Measurements from ENCODE around the gene ACTBL2. TPM values are rescaled to one million over a fixed set of nuclear protein-coding genes. Genes with fewer than 3 reads are reported as not detected.
A peak's percentile ranks its signal among the peaks of the same experiment; 100 is the strongest.
"Not testable (repeated sequence)": the region's sequence is repeated elsewhere in the genome, so short reads cannot be mapped to it uniquely, and the experiment has no call there.

Gene ACTBL2
- total RNA-seq, 2 donors from 2014 or later: not detected

DNA sequence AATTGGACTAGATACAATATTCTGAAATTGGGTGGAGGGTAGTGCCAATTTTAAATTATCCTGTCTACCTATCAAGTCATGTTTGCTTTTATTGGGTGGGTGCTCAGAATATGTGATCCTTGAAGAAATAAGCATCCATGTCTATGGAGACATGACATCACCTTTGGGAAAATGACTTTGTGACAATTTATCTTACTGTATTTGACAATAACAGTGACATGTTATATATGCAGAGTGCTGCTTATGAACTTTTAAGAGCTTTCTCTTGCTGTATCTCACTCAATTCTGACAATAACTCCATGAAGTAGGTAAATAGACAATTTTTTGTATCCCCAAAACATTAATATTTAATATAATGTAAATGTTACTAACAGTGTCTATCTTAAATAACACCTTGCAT lies 15.1 kb upstream of the ACTBL2 start:
- no peak for DNase-seq
- intact Hi-C loops (cut with DNase I): loop anchor here (5.0 to 10.0 kb wide), 2 partner anchors 203 to 965 kb away; partner anchors contain the start of gene PLK2 (in 2 of the 2)
- ATAC-seq: no peak

- intact Hi-C loops (cut with DNase I): loop anchor here (5.0 to 10.0 kb wide), 2 partner anchors 201 to 967 kb away; partner anchors contain the start of gene PLK2 (in 2 of the 2)
- no peak for DNase-seq
- ATAC-seq: no peak
Measured at GRCh38 chr5:57495285-57496086, 12.9 kb upstream of the ACTBL2 start.

DNA sequence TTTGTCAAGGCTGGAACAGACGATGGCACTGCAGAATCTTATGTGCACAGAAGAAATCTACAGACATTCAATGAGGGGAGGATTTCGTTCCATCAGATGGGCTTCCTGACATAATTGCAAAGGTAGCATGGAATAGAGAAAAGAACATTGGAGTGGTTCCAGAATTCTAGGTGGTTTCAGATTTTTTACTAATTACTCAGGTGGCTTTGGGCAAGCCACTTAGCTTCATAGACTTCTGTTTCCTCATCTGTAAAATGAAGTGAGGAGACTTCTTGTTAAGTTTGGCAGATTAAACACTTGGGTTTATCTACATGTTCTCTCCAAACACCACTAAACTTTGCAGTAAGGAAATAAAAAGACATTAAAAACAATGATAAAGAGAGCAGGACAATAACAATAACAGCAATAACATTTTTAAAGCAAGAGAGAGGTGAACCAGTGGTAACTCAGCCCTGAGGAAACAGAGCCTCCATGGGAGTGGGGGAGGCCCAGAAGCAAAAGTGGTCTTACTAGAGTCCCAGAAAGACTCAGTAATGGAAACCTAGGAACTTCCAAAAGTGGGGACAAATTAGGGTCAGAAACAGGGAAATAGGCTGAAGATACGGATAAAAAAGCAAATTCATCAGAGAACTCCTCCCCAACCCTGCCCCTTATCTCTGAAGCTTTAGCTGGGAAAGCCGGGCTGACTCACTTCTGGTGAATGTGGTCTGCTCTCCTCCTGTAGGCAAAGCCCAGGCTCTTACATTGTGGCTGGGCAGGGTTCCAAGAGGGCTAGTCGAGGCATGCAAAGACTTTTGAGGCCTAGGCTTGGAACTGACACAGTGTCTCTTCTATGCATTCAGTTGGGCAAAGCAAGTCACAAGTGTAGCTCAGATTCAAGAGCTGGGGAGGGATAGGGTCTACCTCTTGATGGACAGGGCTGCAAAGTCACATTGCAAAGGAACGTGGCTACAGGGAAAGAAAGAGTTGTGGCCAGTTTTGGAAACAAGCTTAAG lies 11.8 kb upstream of the ACTBL2 start:
- intact Hi-C loops (cut with DNase I): loop anchor here (5.0 to 10.0 kb wide), 2 partner anchors 200 to 968 kb away; partner anchors contain the start of gene PLK2 (in 2 of the 2)

GRCh38 chr5:57493034-57493433 lies 10.4 kb upstream of the ACTBL2 start:
- DNase-seq (no peak), ATAC-seq (peak in 1 of 2 donors; percentile 34)
- intact Hi-C loops (cut with DNase I): loop anchor here in 1 of 2 donors (10.0 kb wide), 1 partner anchor 198 kb away; no protein-coding TSS in a partner anchor

More for the DNA sequence above, 11.8 kb upstream of the ACTBL2 start:
- DNase-seq (peak; percentile 85), ATAC-seq (peak; percentile 81 to 98)

- intact Hi-C loops (cut with DNase I): loop anchor here in 1 of 2 donors (10.0 kb wide), 1 partner anchor 198 kb away; no protein-coding TSS in a partner anchor
- ATAC-seq: no peak
- DNase-seq: no peak
Measured at GRCh38 chr5:57492632-57493031, 10.0 kb upstream of the ACTBL2 start.

DNA sequence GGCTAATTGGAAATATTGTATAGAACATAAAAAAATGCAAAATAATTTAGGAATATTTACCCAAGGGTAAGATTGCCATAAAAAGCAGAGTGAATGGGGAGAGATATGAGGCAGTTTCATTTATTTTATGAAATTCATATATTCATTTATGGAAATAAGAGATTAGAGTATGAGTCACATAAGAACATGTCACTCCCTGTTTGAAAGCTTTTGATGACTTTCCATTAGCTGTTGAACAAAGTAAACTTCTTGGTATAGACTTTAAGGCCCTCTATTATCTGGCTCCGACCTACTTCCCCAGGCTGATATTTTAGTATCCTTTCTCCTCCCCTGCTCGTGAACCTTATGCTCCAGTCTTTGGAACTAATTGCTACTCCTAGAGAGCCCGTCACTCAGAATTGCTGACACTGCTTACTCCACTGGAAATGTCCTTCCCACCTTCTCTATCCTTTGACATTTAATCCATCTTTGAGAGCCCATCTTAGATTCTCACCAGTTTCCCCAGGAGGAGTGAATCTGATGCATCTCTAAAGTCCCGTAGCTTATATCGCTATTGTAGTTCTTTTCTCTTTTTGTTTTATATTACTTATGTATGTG lies 8.9 kb upstream of the ACTBL2 start:
- ATAC-seq (no peak), DNase-seq (no peak)
- intact Hi-C loops (cut with DNase I): loop anchor here in 1 of 2 donors (10.0 kb wide), 1 partner anchor 197 kb away; no protein-coding TSS in a partner anchor

DNA sequence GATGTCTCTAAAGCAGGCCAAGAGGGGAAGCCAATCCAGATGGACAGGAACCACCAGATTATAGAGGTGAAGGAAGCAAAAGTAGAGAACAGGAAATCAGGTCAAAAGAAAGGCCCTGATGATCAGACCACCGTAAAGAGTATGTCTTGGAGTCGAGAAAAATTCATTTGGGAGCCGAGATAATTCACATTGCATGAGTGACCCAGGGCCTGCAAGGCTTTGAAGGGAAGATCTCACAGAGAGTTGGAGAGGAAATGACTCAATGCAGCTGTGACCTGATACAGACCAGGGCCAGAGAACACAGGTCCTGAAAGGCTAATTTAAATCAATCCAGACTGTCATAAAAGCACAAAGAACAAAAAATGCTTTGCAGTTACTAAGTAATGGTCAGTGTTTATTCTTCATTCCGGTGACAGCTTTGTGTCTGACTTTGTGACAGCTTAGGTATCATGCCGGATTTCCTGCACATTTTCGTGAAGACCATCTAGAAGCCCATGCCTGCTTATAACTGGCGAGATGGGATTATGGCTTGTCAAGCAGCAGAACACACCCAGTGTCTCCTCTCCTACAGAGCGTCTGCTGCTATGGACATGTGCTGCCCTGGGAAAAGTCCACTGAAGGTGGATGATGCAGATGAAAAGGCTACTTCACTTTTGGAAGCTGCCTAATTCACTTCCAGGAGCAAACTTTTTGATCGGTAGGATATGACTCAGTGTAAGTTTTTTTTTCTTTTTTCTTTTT lies 5.8 kb upstream of the ACTBL2 start:
- peak in 1 of 2 donors; percentile 66 for ATAC-seq
- DNase-seq: no peak
- intact Hi-C loops (cut with DNase I): no loop called here

- intact Hi-C loops (cut with DNase I): no loop called here
- ATAC-seq (no peak), DNase-seq (no peak)
Measured at GRCh38 chr5:57486027-57486602, 3.5 kb upstream of the ACTBL2 start.

DNA sequence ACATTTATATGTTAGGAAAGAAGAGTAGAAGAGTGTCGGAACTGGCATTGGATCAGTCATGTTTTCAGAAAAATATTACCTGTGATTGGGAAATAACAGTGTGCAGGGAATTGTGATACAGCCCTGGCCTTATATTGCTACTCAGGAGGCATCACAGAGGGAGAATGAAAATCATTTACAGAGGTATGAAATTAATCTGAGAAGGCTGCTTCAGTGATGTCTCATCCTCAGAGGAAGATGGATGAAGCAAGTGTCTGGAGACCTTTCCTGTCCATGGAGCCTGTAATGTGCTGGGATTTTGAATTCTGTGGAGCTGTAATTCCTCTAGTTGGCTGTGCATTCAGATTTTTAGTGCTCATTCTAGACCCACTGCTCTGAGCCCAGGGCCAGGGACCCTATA lies 3.8 kb downstream of the ACTBL2 start:
- DNase-seq (no peak), ATAC-seq (no peak)

GRCh38 chr5:57476601-57477056 lies 6.0 kb downstream of the ACTBL2 start:
- intact Hi-C loops (cut with DNase I): no loop called here
- ATAC-seq: no peak
- no peak for DNase-seq

More for the DNA sequence above, 3.8 kb downstream of the ACTBL2 start:
- intact Hi-C loops (cut with DNase I): no loop called here

- intact Hi-C loops (cut with DNase I): no loop called here
- no peak for DNase-seq
- ATAC-seq: no peak
Measured at GRCh38 chr5:57470339-57470738, 12.3 kb downstream of the ACTBL2 start.

GRCh38 chr5:57468481-57469163 lies 14.0 kb downstream of the ACTBL2 start:
- intact Hi-C loops (cut with DNase I): no loop called here
- DNase-seq (no peak), ATAC-seq (no peak)

DNA sequence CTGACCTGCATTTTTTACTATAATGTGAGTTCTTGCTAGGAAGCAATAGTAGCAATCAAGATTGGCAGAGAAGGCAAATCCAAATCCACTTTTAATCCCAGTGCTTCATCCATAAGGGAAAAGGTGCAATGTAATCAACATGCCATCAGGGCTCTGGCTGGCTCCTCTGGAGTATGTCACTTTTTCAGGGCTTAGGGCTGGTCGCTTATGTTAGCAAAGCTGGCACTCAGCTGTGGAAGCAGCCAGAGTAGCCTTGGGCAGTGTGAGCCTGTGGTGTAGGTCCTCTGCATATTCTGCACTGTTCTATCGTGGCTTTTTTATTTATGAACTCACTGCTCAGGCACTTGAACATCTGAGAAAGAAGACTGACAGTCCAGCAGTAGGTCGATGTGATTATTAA lies 16.1 kb downstream of the ACTBL2 start:
- DNase-seq (no peak), ATAC-seq (no peak)
- intact Hi-C loops (cut with DNase I): no loop called here

GRCh38 chr5:57460056-57460455 lies 22.6 kb downstream of the ACTBL2 start:
- DNase-seq; ATAC-seq; intact Hi-C loops (cut with DNase I): not testable (repeated sequence)

- DNase-seq (no peak), ATAC-seq (no peak)
- intact Hi-C loops (cut with DNase I): no loop called here
Measured at GRCh38 chr5:57458443-57458842, 24.2 kb downstream of the ACTBL2 start.

DNA sequence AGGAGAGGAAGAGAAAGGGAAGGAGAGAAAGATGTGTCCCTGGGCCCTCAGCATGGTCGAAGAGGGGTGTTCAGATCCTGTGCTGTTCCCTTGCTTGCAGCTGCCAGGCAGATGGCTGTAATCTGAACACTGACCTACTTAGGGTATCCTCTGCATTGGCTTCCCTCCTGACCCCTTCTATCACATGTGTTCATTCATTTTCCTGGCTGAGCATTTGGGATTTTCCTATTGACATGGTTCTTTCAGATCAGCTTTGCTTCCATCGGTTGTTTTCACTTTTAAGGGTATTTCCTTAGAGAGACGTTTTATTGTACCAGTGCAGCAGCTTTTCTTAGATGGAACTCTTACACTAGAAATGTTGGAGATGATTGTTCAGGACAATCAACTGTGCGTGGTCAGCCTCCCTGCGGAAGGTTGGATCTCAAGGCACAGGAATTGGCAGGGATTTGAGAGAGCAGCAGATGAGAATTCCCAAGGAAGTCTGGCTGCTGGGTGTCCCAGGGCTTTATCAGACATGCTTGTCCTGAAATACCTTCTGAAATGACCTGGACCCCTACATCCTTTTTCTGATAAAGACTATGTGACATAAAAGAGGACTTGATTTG lies 26.0 kb downstream of the ACTBL2 start:
- ATAC-seq (peak in 1 of 2 donors; percentile 15), DNase-seq (no peak)
- intact Hi-C loops (cut with DNase I): no loop called here

All from left cardiac atrium (tissue), 4 donors.